HG03558 (cell line): ENCODE measurements around the gene COX4I2.

Source experiments
- ATAC-seq: cut with Tn5 transposase; IDR thresholded peaks from one replicate; pipeline ENCODE4 v1.9.1; 2021; ENCODE audit warnings: moderate number of reproducible peaks; ENCODE audit not compliant: unreplicated experiment; ENCODE audit errors: extremely low read depth

Gene COX4I2

DNA sequence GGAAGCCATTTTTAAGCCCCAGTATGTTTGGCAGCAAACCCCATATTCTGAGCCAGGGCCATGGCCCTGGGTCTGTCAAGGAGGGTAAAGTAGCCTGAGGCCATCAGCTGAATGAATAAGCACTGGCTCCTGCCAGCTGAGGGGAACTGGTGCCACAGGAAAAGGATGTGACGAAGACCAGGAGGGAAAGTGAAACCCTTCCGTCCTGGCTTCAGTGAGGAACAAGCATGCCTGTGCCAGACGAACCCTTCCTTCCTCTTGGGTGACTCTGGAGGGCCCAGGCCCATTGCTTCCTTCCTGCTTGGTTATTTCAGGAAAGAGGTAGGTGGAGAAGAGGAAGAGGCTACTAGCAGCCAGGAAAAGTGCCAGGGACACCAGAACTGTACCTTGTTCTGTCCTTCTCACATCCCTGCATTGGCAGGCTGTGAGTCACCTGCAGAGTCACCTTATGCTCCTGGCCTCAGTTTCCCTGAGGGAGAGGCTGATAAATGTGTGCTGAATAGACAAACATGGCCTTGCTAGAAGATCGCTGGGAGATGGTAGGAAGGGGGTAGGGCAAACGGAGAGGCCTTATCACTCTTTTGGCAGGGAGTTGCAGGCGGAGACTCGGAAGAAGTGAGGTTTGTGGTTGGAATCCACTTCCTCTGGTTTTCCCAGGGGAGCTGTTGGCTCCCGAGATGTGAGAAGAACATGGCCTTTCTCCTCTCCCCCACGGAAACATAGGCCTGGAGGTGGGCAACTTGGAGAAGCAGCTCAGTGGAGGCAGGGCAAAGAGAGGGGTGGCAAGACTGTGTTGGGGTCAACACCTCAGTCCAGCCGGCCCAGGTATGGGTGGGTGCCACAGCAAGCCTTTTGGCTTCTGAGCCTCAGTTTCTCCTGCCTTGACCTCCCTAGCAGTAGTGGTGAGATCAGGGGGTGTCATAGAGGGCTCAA, 37.4 kb downstream of the COX4I2 start:
- ATAC-seq, result peak; percentile 60

- ATAC-seq, result no peak
Measured at GRCh38 chr20:31675828-31676608, 38.3 kb downstream of the COX4I2 start.

- no peak for ATAC-seq
Measured at GRCh38 chr20:31676609-31676989, 38.9 kb downstream of the COX4I2 start.

DNA sequence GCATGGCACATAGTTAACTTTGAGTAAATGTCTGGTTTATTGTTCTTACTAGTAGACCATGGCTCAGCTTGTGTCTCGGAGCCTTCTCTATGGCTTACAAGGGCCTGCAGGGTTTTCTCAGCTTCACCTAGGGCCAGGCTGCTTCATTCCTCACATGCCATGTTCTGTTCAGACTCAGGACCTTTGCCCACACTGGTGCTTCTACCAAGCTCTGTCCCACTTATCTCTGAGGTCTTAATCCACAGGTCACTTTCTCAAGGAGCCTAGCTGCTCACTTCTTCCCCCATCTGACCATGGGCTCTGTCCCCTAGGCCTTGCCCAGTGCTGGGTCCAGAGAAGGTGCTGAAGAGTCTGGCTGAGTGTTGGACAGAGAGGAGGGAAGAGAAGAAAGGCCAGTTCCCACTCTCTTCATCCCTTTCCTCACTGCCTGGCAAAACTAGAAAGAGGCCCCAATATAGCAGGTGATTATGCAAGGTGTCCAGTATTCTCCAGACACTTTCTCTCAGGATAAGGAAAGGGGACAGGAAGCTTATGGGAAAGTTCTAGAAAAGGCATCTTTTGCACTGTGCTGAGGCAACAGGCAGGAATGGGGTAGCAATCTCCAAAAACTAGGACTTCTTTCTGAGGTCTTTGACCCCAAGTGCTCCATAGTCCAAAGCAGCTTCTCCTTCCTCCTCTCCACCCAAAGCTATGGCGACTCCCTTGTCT, 40.0 kb downstream of the COX4I2 start:
- ATAC-seq, result no peak

DNA sequence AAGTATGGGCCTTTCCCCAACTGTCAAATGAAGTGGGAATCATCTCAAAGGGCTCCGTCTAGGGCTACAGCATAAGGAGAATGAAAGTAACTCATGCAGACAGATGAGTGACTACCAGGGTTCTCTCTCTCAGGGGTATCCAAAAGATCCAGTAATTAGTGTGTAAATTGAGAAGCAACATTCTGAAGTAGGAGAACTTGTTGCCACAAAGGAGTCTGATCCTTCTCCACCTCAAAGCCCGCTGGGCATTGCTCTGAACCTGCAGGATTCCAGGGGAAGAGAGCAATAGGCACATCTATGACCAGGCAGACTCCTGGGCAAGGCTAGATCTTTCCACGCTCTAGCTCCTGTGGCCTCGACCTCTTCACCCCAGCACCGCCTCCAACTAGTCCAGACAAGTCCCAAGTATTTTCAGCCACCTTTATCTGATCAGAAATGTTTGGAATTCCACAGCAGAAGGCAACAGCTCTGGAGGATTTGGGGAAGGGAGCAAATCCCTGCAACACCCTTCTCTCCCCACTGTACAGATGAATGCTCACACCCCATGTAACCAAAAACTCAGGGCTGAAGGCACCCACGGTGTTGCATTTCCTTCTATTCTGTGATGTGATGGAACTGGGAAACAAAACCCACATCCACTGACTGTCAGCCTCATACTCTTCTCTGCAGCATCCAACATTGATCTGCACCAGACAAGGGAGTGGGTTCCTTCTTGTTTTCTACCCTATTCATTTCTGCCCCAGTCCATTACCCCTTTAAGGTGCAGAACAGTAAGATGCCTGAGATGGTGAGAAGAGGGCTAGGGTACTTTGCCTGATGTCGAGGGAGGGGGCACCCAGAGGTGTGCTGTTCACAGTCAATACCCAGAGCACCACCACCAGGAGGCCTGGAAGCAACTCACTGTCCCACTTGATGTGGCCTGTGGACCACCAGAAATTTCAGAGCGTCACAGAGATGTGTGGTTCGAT, 41.0 kb downstream of the COX4I2 start:
- no peak for ATAC-seq

DNA sequence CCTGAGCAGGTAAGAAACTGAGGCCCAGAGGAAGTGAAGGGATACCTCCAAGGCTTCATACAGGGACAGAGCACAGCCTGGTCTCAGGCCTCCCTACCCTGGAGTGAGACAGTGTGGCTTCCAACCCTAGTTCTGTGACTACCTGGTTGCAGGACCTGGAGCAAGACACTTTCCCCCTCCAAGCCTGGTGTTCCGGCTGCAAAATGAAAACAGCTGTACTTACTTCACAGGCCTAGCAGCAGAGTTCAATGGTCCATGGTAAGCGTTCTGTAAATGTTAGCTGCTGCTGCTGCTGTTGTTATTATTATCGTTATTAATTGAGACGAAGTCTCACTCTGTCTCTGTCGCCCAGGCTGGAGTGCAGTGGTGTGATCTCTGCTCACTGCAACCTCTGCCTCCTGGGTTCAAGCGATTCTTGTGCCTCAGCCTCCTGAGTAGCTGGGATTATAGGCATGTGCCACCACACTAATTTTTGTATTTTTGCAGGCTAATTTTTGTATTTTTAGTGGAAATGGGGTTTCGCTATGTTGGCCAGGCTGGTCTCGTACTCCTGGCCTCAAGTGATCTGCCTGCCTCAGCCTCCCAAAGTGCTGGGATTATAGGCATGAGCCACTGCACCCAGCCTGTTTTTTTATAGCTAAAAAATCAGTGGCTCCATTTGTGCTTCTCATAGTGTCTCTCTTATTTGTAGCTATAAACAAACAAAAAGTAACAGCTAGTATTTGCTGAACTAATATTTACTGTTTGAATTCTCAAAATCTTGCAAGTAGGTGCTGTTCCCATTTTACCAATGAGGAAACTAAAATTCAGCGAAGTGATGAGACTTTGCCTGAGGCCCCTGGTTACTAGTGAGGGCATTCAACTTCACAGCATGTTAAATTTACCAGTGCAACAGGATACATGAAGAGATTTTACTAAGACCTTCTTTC, 41.9 kb downstream of the COX4I2 start:
- no peak for ATAC-seq

DNA sequence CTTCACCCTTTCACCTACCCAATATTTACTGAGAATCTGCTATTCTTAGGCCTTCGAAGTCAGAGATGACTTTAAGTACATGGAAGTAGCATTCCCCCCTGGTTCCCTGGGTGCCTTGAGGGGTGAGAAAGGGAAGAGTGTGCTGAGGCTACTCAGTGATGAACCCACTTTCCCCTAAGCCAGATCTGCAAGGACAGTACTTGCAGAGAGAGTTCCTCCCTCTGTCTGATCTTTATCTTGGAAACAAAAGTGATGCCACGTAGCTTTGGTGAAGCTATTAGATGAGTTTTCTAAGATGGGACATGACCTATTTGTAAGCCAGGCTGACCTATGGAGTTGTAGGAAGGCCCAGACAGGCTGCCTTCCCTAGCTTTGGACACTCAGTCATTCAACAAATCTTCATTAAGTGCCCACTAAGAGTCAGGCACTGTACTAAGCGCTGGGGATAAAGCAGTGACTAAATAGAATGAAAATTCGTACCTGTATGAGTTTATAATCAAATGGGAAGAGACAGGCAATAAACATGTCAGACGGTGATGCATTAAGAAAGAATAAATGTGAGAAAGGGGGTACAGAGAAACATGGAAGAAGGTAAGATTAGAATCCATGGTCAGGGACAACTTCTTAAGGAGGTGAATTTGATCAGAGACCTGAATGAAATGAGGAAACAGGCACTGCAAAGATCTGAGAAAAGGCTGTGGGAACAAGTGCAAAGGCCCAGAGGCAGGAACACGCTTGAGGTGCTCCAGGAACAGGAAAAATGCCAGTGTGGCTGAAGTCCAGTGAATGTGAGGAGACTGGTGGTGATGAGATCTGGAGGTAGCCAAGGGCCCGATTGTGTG, 42.8 kb downstream of the COX4I2 start:
- ATAC-seq, result no peak

DNA sequence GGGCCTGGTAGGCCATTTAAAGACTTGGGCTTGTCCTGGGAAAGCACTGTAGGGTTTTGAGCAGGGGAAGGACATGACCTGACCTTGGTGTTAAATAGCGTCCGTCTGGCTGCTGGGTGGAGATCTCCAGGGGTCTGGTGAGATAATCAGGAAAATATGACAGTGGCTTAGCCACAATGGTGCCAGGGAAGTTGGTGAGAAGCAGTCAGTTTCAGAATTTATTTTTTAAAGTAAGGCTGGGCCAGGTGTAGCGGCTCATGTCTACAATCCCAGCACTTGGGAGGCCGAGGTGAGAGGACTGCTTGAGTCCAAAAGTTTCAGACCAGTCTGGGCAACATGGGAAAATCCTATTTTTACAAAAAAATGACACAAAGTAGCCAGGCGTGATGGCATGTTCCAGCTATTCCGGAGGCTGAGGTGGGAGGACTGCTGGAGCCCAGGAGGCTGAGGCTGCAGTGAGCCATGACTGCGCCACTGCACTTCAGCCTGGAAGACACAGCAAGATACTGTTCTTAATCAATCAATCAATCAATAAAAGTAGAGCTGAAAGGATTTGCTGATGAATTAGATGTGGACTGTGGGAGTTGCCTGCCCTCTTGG, 43.5 kb downstream of the COX4I2 start:
- no peak for ATAC-seq

GRCh38 chr20:31681769-31682168, 44.1 kb downstream of the COX4I2 start:
- no peak for ATAC-seq

DNA sequence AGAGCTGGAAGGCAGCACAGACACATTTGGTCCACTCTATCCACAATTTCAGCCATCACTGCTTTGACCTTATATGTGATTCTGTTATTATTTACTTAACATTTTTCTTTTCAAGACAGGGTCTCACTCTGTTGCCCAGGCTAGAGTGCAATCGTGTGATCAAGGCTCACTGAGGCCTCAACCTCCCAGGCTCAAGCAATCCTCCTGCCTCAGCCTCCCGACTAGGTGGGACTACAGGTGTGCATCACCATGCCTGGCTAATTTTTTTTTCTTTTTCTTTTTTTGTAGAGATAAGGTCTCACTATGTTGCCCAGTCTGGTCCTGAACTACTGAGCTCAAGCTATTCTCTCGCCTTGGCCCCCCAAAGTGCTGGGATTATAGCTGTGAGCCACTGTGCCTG, 44.6 kb downstream of the COX4I2 start:
- ATAC-seq, result no peak

GRCh38 chr20:31682927-31683326, 45.2 kb downstream of the COX4I2 start:
- ATAC-seq, result no peak

DNA sequence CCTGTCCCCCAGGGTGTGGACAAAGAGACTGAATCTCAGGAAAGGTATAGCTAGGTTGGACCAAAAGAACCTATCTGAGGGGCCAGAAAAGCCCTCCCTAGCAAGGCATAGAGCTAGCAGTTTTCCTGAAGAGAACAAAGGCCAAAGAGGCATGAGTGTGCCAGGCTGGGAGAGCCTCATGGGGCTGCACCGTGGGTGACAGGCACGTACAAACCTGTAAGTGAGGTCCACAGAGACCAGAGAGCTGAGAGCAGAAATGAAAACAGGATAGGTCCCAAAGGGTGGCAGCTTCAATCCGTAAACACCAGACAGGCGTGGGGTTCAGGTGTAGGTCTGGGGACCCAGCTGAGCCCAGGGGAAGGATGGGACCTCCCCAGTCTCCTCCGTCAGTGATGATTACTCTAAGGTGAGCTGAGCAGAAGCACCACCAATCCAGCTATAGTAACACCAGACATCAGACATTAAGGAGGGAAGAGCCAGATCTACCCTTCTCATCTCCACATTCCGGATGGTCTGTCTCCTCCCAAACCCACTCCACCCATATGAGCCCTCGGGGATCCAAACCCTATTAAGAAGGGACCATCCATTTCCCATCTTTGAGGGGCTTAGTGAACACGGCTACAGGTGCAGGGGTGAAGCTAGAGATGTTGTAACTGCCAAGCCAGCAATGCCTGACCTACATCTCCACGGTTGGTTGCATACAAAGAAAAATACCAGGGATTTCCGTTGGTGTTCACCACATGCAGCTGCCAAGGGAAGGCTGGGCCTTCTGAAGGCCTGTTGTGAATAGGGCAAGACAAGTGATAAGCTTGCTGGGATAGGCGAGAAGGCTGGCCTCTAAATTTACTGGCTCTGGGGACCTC, 46.7 kb downstream of the COX4I2 start:
- no peak for ATAC-seq

- no peak for ATAC-seq
Measured at GRCh38 chr20:31685853-31686643, 48.3 kb downstream of the COX4I2 start.

DNA sequence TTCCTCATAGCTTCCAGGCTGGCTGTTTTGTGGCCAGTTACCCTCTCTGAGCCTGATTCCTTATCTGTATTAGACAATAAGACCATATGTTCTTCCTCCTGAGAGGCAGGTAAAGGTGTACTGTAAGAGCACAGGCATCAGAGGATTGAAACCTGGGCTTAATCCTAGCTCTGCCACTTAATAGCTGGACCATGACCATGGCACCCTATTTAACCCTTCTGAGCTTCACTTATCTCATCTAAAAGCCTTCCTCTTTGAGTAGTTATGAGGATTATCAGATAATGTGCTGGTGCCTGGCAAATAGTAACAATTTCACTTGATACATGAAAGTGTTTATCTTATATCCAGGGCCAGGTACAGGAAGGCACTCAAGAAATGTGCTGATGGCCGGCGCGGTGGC, 50.1 kb downstream of the COX4I2 start:
- ATAC-seq, result no peak

- ATAC-seq, result no peak
Measured at GRCh38 chr20:31689141-31689540, 51.4 kb downstream of the COX4I2 start.
